Keratinocyte (primary cell): Measurements from ENCODE around the gene MIX23.

Source experiments
- EZH2 ChIP-seq: IDR thresholded peaks from one replicate; pipeline ENCODE4 v1.6.1; 2012; ENCODE audit warnings: inconsistent platforms, mild to moderate bottlenecking, low read length, moderate library complexity
- TF ChIP-seq, protein P1 (sequence below), 3 experiments: IDR thresholded peaks in 1 of 3; conservative IDR thresholded peaks in 1 of 3; optimal IDR thresholded peaks in 1 of 3; 2 replicates in 2 of 3; 3 replicates in 1 of 3; pipeline versions ENCODE3 to v1.5.1; 2011; ENCODE audit warnings: low read length in 3 of 3, mild to moderate bottlenecking in 3 of 3, moderate library complexity in 2 of 3, control low read depth in 1 of 3, inconsistent platforms in 1 of 3; ENCODE audit not compliant: insufficient read depth in 2 of 3; ENCODE audit errors: extremely low read depth in 1 of 3

DNA sequence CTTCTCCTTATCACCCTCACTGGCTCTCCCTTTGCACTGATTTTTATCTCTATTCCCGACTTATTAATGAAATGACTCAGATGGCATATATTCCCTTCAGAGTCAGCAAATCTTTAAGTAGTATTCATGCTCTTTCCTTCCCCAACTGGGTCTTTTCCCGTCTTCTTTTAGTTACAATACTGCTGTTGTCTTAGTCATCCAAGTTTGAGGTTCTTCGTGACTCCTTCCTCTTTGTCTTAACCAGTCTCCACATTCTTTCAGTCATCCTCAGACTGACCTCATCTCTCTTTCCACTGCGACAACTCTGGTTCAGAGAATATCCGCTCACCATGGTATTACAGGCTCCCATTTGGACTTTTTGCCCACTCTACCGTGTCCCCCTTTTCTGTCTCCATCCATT lies 20.5 kb upstream of the MIX23 start:
- TF ChIP-seq EZH2 = no peak
- TF ChIP-seq, protein P1, sequence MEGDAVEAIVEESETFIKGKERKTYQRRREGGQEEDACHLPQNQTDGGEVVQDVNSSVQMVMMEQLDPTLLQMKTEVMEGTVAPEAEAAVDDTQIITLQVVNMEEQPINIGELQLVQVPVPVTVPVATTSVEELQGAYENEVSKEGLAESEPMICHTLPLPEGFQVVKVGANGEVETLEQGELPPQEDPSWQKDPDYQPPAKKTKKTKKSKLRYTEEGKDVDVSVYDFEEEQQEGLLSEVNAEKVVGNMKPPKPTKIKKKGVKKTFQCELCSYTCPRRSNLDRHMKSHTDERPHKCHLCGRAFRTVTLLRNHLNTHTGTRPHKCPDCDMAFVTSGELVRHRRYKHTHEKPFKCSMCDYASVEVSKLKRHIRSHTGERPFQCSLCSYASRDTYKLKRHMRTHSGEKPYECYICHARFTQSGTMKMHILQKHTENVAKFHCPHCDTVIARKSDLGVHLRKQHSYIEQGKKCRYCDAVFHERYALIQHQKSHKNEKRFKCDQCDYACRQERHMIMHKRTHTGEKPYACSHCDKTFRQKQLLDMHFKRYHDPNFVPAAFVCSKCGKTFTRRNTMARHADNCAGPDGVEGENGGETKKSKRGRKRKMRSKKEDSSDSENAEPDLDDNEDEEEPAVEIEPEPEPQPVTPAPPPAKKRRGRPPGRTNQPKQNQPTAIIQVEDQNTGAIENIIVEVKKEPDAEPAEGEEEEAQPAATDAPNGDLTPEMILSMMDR (optimal IDR thresholded peaks at IDR 0.05 in 1 of 3, IDR thresholded peaks at IDR 0.05 in 1 of 3, conservative IDR thresholded peaks at IDR 0.05 in 1 of 3; ENCODE audit: extremely low read depth in 1 of 3, insufficient read depth in 2 of 3, low read length in 3 of 3) = no peak
